MM.1S (cell line): ENCODE measurements around the gene KLF1.

ENCODE experiments used
- CTCF ChIP-seq: fragments of 300-600 bp; sonication (generic); IDR thresholded peaks from 2 replicates; pipeline ENCODE4 v1.5.1; 2016; ENCODE audit warnings: antibody characterized with exemption, low read length, mixed read lengths
- EZH2 ChIP-seq: fragments of 300-600 bp; sonication (generic); optimal IDR thresholded peaks from 2 replicates; pipeline ENCODE3; 2017; ENCODE audit warnings: low read depth, mild to moderate bottlenecking, antibody characterized with exemption, low read length, mixed read lengths
- EZH2phosphoT487 ChIP-seq: fragments of 300-600 bp; sonication (generic); IDR thresholded peaks from 2 replicates; pipeline ENCODE4 v1.6.1; 2018; ENCODE audit warnings: antibody characterized with exemption, low read length

- no peak for TF ChIP-seq EZH2phosphoT487
- peak; percentile 77 for TF ChIP-seq CTCF
- TF ChIP-seq EZH2, result no peak
Observed at GRCh38 chr19:12884926-12885748, 1.9 kb downstream of the KLF1 start.
